Immature natural killer cell (primary cell): ENCODE data around the gene ZMYND11. TPM values are rescaled to one million over a fixed set of nuclear protein-coding genes. Genes with fewer than 3 reads are reported as not detected.

Source experiments
- DNase-seq, 3 donors: peaks; one replicate each; pipeline ENCODE4 v3.0.0; 2022; ENCODE audit warnings: mixed read lengths in 1 of 3
- H3K27ac Mint-ChIP-seq, 6 donors: one replicate each; pipeline ENCODE4 v1.8.0; 2020; ENCODE audit warnings: mixed read lengths in 6 of 6, mild to moderate bottlenecking in 5 of 6, inconsistent platforms in 4 of 6, moderate library complexity in 3 of 6
- H3K27me3 Mint-ChIP-seq, 3 donors: one replicate each; pipeline ENCODE4 v1.8.0; 2020 to 2021; ENCODE audit warnings: low read depth in 3 of 3, mild to moderate bottlenecking in 3 of 3, mixed read lengths in 3 of 3, moderate library complexity in 3 of 3, inconsistent platforms in 1 of 3
- H3K36me3 Mint-ChIP-seq, 3 donors: one replicate each; pipeline ENCODE4 v1.8.0; 2020; ENCODE audit warnings: mixed read lengths in 3 of 3, inconsistent platforms in 2 of 3, mild to moderate bottlenecking in 2 of 3
- H3K4me1 Mint-ChIP-seq, 2 donors: one replicate each; pipeline ENCODE4 v1.8.0; 2020; ENCODE audit warnings: inconsistent platforms in 2 of 2, mild to moderate bottlenecking in 2 of 2, mixed read lengths in 2 of 2, moderate library complexity in 1 of 2
- H3K4me3 Mint-ChIP-seq, 5 donors: one replicate each; pipeline ENCODE4 v1.8.0; 2020; ENCODE audit warnings: mild to moderate bottlenecking in 5 of 5, mixed read lengths in 5 of 5, inconsistent platforms in 3 of 5, moderate library complexity in 3 of 5
- H3K9me3 Mint-ChIP-seq, 6 donors: one replicate each; pipeline ENCODE4 v1.8.0; 2020; ENCODE audit warnings: mild to moderate bottlenecking in 6 of 6, mixed read lengths in 6 of 6, inconsistent platforms in 4 of 6, moderate library complexity in 3 of 6
- polyA plus RNA-seq, 3 donors: library from polyadenylated mRNA; unstranded; fragments of 300-500 nt; fragmentation: Illumina TruSeq; gene quantifications; one replicate each; pipeline ENCODE4 v1.2.3, GENCODE V29; 2021

ZMYND11 gene
- polyA plus RNA-seq, 3 donors from 2014 or later: 24.4 to 58.9 (median 29.4) TPM

DNA sequence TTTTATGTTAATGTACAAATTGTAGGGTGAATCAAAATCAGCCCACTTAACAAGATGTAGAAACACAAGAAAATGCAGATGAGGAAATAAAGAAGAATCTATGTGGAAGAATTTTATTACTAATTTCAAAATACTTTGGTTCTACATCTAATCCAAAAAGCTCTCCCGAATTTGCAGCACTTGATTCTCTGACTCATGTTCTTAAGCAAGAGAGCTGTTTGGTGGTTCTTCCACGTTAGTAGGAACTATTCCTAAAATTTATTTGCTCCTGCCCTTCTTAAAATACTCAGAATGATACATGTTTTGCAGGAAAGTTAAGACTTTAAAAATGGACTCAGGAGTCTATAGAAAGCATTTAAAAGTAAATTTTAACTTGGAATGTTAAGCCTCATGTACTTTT is 91.8 kb downstream of the ZMYND11 start:
- Mint-ChIP-seq H3K27ac (no peak overlapping the region), H3K36me3 (peaks cover 0 to 4% (median 0%) of the 10 kb centered on the region in 3 donors)

DNA sequence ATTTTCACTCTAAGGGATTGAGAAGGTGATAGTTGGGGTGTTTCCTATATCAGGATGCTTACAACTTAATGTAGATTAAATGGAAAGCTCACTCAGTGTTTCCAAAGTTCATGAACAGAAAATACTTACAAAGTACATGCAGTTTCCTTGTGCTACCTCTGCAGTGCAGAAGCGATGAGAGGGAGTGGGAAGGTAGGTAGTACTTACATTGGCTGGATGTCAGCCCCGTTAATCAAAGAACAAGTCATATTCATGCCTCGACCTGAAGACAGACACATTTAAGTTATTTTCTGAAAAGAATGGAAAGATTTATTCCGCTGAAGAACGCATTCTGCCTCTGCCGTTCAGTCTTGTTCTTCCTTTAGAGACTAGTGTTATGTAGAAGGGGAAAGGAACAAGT is 93.1 kb downstream of the ZMYND11 start:
- Mint-ChIP-seq H3K27ac (peak overlapping the region in 5 of 6 donors; percentile 13 to 63 (median 21)), H3K27me3 (no peaks in the 10 kb centered on the region), H3K4me1 (peaks cover 12 to 31% of the 10 kb centered on the region in 2 donors), H3K4me3 (no peak overlapping the region), H3K36me3 (peaks cover 0 to 1% (median 0%) of the 10 kb centered on the region in 3 donors), H3K9me3 (no peaks in the 10 kb centered on the region)
- no peak for DNase-seq

More for the DNA sequence above, 91.8 kb downstream of the ZMYND11 start:
- Mint-ChIP-seq H3K4me1 (peaks cover 12 to 34% of the 10 kb centered on the region in 2 donors), H3K27me3 (peaks cover 0 to 1% (median 0%) of the 10 kb centered on the region in 3 donors), H3K9me3 (no peaks in the 10 kb centered on the region), H3K4me3 (no peak overlapping the region)
- DNase-seq: no peak

DNA sequence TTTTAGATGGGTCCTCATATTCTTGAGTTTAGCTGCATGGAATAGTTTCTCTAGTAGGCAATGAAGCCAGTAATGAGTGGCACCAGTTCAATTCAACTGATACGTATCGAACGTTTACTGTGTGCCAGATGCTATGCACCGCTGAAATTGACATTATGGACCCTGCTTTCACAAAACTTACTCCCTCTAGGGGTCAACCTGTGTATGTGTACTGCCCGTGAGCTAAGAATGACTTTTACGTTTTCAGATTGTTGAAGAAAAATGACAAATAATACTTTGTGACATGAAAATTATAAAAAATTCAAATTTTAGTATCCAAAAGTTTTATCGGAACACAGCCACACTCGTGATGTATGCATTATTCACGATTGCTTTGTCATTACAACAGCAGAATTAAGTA is 95.5 kb downstream of the ZMYND11 start:
- no peak overlapping the region for H3K27ac Mint-ChIP-seq
- H3K36me3 Mint-ChIP-seq: peaks cover 0 to under 1% (median 0%) of the 10 kb centered on the region in 3 donors
- H3K4me1 Mint-ChIP-seq: peaks cover 18 to 42% of the 10 kb centered on the region in 2 donors
- no peaks in the 10 kb centered on the region for H3K27me3 Mint-ChIP-seq
- H3K9me3 Mint-ChIP-seq: no peaks in the 10 kb centered on the region
- H3K4me3 Mint-ChIP-seq: no peak overlapping the region
- no peak for DNase-seq

GRCh38 chr10:232061-232460 is 96.8 kb downstream of the ZMYND11 start:
- Mint-ChIP-seq H3K9me3 (no peaks in the 10 kb centered on the region), H3K27me3 (no peaks in the 10 kb centered on the region), H3K36me3 (peaks cover 3 to 10% (median 4%) of the 10 kb centered on the region in 3 donors), H3K4me1 (peaks cover 23 to 47% of the 10 kb centered on the region in 2 donors), H3K27ac (no peak overlapping the region), H3K4me3 (no peak overlapping the region)
- no peak for DNase-seq

DNA sequence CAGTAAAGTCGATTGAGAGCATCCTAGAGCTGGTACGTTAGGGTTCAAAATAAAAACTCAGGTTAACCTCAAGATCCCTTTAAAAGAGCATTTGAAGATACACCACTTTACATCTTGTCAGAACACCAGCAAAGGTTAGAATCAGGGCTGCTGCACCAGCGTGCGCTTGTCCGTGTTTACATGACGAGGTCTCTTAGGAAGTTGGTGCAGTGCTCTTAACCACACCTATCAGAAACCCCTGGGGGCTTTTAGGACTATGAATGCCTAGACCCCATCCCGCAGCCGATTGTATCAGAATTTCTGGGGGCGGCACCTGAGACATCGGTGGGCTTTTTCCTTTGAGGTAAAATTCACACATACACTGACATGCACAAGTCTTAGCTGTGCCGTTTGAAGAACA is 97.6 kb downstream of the ZMYND11 start:
- Mint-ChIP-seq H3K27ac (peak overlapping the region in 1 of 6 donors; percentile 6), H3K9me3 (no peaks in the 10 kb centered on the region)

GRCh38 chr10:234708-235406 is 99.6 kb downstream of the ZMYND11 start:
- Mint-ChIP-seq H3K27ac (peak overlapping the region in 1 of 6 donors; percentile 70), H3K9me3 (no peaks in the 10 kb centered on the region)

More for the DNA sequence above, 97.6 kb downstream of the ZMYND11 start:
- no peaks in the 10 kb centered on the region for H3K27me3 Mint-ChIP-seq
- H3K36me3 Mint-ChIP-seq: peaks cover 3 to 10% (median 4%) of the 10 kb centered on the region in 3 donors
- no peak for DNase-seq
- H3K4me1 Mint-ChIP-seq: peaks cover 21 to 39% of the 10 kb centered on the region in 2 donors
- no peak overlapping the region for H3K4me3 Mint-ChIP-seq

GRCh38 chr10:235915-236314 is 100.7 kb downstream of the ZMYND11 start:
- no peaks in the 10 kb centered on the region for H3K27me3 Mint-ChIP-seq
- H3K36me3 Mint-ChIP-seq: peaks cover 12 to 18% (median 16%) of the 10 kb centered on the region in 3 donors
- H3K27ac Mint-ChIP-seq: no peak overlapping the region
- H3K9me3 Mint-ChIP-seq: no peaks in the 10 kb centered on the region
- no peak overlapping the region for H3K4me3 Mint-ChIP-seq
- no peak for DNase-seq
- H3K4me1 Mint-ChIP-seq: peaks cover 11 to 23% of the 10 kb centered on the region in 2 donors

More at GRCh38 chr10:234708-235406, 99.6 kb downstream of the ZMYND11 start:
- DNase-seq: no peak
- H3K27me3 Mint-ChIP-seq: no peaks in the 10 kb centered on the region
- H3K36me3 Mint-ChIP-seq: peaks cover 12 to 16% (median 15%) of the 10 kb centered on the region in 3 donors
- no peak overlapping the region for H3K4me3 Mint-ChIP-seq
- H3K4me1 Mint-ChIP-seq: peaks cover 11 to 26% of the 10 kb centered on the region in 2 donors

DNA sequence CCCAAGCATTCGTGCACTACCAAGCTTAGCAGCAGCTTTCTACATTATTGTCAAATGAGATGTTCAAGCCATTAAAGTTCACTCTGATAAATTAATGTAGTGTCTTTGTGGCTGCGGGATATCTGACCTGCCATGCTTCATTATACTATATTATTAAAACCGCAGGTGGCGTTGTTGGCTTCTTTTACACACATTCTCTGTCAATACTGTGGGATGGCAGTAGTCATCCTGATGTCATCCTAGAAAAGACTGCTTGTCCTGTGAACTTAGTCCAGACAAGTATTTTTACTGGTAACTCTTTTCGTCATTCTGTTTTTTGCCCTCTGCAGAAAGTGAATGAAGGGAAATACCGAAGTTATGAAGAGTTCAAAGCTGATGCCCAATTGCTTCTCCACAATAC is 103.9 kb downstream of the ZMYND11 start:
- no peak overlapping the region for H3K4me3 Mint-ChIP-seq
- no peak for DNase-seq
- H3K4me1 Mint-ChIP-seq: peaks cover 11 to 19% of the 10 kb centered on the region in 2 donors
- no peaks in the 10 kb centered on the region for H3K27me3 Mint-ChIP-seq
- no peak overlapping the region for H3K27ac Mint-ChIP-seq
- no peaks in the 10 kb centered on the region for H3K9me3 Mint-ChIP-seq
- peaks cover 16 to 22% (median 20%) of the 10 kb centered on the region in 3 donors for H3K36me3 Mint-ChIP-seq

DNA sequence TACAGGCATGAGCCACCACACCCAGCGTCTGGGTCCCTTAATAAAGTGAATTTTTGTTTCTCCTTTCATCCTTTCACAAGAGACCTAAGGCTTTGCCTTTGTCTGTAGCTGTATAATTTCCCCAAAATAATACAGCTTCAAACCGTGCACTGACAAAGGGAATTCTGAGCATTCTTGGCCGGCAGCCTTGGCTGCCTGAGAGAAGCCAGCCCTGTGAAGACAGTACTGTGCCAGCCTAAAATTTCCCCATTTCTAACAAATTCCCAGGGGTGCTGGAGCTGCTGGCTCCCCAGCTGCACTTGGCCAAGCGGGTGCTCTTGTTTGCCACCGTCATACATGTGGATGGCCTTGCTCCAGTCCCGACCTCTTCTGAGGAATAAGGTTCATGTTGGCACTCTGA is 106.2 kb downstream of the ZMYND11 start:
- Mint-ChIP-seq H3K27me3 (peaks cover 0 to 5% (median 0%) of the 10 kb centered on the region in 3 donors), H3K4me3 (no peak overlapping the region), H3K9me3 (no peaks in the 10 kb centered on the region), H3K36me3 (peaks cover 22 to 31% (median 27%) of the 10 kb centered on the region in 3 donors), H3K4me1 (peaks cover 11 to 13% of the 10 kb centered on the region in 2 donors), H3K27ac (peak overlapping the region in 1 of 6 donors; percentile 30)
- no peak for DNase-seq

GRCh38 chr10:241966-242643 is 106.8 kb downstream of the ZMYND11 start:
- Mint-ChIP-seq H3K9me3 (no peaks in the 10 kb centered on the region), H3K36me3 (peaks cover 25 to 35% (median 27%) of the 10 kb centered on the region in 3 donors), H3K27ac (no peak overlapping the region), H3K27me3 (peaks cover 0 to 5% (median 0%) of the 10 kb centered on the region in 3 donors), H3K4me3 (no peak overlapping the region), H3K4me1 (peaks cover 18 to 19% of the 10 kb centered on the region in 2 donors)
- no peak for DNase-seq

- DNase-seq: no peak
- peaks cover 0 to 5% (median 0%) of the 10 kb centered on the region in 3 donors for H3K27me3 Mint-ChIP-seq
- H3K4me3 Mint-ChIP-seq: no peak overlapping the region
- no peaks in the 10 kb centered on the region for H3K9me3 Mint-ChIP-seq
- H3K27ac Mint-ChIP-seq: peak overlapping the region in 1 of 6 donors; percentile 52
- H3K4me1 Mint-ChIP-seq: peaks cover 21 to 22% of the 10 kb centered on the region in 2 donors
- H3K36me3 Mint-ChIP-seq: peaks cover 39 to 48% (median 47%) of the 10 kb centered on the region in 3 donors
These were observed 109.0 kb downstream of the ZMYND11 start for GRCh38 chr10:244227-244626.

GRCh38 chr10:246431-246830 is 111.2 kb downstream of the ZMYND11 start:
- H3K27ac Mint-ChIP-seq: peak overlapping the region; percentile 6 to 85 (median 55)
- peaks cover 0 to 7% (median 2%) of the 10 kb centered on the region in 3 donors for H3K27me3 Mint-ChIP-seq
- peak overlapping the region; percentile 2 to 66 (median 42) for H3K4me3 Mint-ChIP-seq
- peaks cover 21 to 22% of the 10 kb centered on the region in 2 donors for H3K4me1 Mint-ChIP-seq
- peaks cover 48 to 57% (median 56%) of the 10 kb centered on the region in 3 donors for H3K36me3 Mint-ChIP-seq
- H3K9me3 Mint-ChIP-seq: no peaks in the 10 kb centered on the region
- DNase-seq: peak; percentile 37 to 63 (median 50)

- H3K4me1 Mint-ChIP-seq: peaks cover 21 to 22% of the 10 kb centered on the region in 2 donors
- peaks cover 53 to 67% (median 57%) of the 10 kb centered on the region in 3 donors for H3K36me3 Mint-ChIP-seq
- H3K9me3 Mint-ChIP-seq: no peaks in the 10 kb centered on the region
- H3K27me3 Mint-ChIP-seq: peaks cover 0 to 7% (median 2%) of the 10 kb centered on the region in 3 donors
- H3K27ac Mint-ChIP-seq: peak overlapping the region in 1 of 6 donors; percentile 85
- H3K4me3 Mint-ChIP-seq: peak overlapping the region in 1 of 5 donors; percentile 7
- no peak for DNase-seq
These were observed 112.2 kb downstream of the ZMYND11 start for GRCh38 chr10:247480-247879.

DNA sequence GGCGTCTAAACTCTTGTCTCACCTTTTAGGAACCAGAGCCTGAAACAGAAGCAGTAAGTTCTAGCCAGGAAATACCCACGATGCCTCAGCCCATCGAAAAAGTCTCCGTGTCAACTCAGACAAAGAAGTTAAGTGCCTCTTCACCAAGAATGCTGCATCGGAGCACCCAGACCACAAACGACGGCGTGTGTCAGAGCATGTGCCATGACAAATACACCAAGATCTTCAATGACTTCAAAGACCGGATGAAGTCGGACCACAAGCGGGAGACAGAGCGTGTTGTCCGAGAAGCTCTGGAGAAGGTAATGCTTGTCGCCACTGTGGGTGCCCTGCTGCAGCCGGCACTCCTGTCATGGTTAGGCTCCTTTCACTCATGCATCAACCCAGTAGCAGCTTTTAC is 113.1 kb downstream of the ZMYND11 start:
- H3K36me3 Mint-ChIP-seq: peaks cover 52 to 65% (median 53%) of the 10 kb centered on the region in 3 donors
- DNase-seq: no peak

More for the DNA sequence above, 113.1 kb downstream of the ZMYND11 start:
- Mint-ChIP-seq H3K27ac (peak overlapping the region in 1 of 6 donors; percentile 37), H3K27me3 (peaks cover 0 to 7% (median 2%) of the 10 kb centered on the region in 3 donors), H3K4me3 (no peak overlapping the region), H3K9me3 (no peaks in the 10 kb centered on the region), H3K4me1 (peaks cover 21 to 22% of the 10 kb centered on the region in 2 donors)
